C4-2B (cell line): Measurements from ENCODE around the gene KLF7.

ENCODE experiments used
- H3K27ac ChIP-seq: fragments of 450-650 bp; 2 replicates; pipeline ENCODE4 v1.5.1; 2017
- ZFX ChIP-seq: fragments of 450-650 bp; IDR thresholded peaks from 2 replicates; pipeline ENCODE4 v1.6.1; 2017
- TF ChIP-seq, protein P1 (sequence below): fragments of 450-650 bp; conservative IDR thresholded peaks from 2 replicates; pipeline ENCODE4 v1.5.1; 2017; ENCODE audit warnings: mild to moderate bottlenecking

Gene KLF7

DNA sequence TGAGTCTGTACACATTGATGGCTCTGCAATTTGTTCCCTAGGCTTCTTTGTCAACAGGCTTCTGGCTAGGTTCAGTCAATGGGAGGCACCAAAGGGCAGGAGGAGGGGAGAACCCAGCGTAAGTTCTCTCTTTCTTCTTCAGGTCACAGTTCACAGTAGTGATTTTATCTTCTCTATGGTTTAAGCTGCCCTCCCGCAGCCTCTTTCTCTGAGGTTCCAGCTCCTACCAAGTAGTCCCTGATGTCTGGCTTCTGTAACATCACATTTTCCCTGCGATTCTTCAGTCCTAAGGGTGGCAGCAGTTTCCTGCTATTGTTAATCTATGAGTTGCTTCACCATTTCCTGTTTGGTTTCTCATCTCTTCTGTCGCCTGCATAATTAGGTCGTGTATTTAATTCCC is 119.0 kb downstream of the KLF7 start:
- TF ChIP-seq, protein P1, sequence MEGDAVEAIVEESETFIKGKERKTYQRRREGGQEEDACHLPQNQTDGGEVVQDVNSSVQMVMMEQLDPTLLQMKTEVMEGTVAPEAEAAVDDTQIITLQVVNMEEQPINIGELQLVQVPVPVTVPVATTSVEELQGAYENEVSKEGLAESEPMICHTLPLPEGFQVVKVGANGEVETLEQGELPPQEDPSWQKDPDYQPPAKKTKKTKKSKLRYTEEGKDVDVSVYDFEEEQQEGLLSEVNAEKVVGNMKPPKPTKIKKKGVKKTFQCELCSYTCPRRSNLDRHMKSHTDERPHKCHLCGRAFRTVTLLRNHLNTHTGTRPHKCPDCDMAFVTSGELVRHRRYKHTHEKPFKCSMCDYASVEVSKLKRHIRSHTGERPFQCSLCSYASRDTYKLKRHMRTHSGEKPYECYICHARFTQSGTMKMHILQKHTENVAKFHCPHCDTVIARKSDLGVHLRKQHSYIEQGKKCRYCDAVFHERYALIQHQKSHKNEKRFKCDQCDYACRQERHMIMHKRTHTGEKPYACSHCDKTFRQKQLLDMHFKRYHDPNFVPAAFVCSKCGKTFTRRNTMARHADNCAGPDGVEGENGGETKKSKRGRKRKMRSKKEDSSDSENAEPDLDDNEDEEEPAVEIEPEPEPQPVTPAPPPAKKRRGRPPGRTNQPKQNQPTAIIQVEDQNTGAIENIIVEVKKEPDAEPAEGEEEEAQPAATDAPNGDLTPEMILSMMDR: no peak
- no peak for TF ChIP-seq ZFX
- no peak overlapping the region for H3K27ac ChIP-seq

DNA sequence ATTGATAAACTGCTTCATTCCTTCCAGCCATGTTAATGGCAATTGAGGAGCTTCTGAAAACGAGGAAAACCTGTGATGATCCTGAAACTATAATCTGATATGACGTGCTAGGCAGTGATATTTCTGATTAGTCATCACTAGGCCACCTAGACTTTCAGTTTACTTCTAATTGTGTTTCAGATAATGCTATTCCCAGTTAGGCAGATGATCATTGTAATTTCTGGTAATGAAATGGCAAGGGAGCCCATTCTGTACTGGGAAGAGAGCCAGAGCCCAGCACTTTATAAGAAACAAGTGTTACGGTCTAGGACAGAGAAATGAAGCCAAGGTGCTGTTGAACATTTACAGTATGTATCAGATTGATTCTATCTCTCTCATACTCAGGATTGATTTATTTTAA is 120.2 kb downstream of the KLF7 start:
- no peak overlapping the region for H3K27ac ChIP-seq
- TF ChIP-seq, protein P1: no peak
- no peak for TF ChIP-seq ZFX

DNA sequence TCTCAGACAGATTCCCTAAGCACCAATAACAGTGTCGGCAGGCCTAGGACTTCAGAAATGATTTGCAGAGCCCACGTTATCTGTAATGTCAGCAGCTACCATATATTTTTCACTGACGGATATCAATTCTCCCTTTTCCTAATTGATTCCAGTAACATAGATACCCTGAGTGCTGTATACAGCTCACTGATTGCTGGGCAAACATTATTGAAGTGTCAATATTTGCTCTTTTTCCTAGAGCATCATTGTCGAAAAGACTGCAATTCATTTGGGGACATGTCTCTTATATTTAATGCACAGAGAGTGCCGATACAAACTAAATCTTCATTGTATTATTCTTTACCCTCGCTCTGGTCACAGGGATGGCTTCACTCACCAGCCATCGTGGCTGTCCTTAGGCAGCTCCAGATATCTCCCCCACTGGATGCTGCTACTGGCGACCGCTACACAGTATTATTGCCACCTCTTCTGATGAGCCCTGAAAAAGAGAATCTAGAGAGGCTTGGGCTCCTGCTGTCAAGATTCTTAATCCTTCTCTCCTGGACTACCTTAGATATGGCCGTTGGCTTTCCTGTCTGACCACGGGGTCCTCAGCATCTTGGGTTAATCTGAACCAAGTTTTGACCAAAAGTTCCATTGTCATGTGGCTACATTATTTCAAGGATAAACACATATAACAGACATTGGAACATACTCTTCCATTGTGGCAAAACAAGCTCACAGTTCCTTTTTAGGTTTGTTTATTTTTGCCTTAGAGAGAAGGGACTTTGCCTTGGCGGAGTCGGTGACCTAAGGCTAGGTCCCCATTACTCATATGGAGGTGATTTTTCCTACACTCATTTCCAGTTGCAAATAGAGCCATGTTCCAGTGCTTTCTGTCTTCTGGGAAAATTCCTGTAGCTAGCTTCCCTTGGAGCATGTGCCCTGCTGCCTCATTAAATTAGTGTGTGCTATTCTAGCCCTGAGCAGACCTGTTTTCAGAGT is 121.1 kb downstream of the KLF7 start:
- TF ChIP-seq, protein P1: no peak
- no peak for TF ChIP-seq ZFX
- no peak overlapping the region for H3K27ac ChIP-seq

DNA sequence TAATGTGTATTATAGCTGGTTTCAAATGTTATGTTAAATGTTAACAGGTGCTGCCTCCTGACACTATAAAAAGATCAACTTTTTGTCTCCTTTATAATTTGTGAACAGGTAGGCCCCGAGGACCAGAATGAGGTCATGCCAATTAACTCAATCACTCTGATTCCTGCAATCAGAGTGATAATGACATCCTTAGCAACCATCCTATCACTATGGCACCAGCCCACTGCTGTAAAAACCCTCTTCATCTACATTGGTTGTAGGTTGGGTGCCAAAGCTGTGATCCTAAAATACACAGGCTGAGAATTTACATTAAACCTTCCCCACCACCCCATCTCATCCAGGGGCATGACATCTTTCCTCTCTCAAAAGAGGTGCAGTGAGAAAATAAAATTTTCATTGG is 122.9 kb downstream of the KLF7 start:
- TF ChIP-seq, protein P1: no peak
- no peak for TF ChIP-seq ZFX
- no peak overlapping the region for H3K27ac ChIP-seq

DNA sequence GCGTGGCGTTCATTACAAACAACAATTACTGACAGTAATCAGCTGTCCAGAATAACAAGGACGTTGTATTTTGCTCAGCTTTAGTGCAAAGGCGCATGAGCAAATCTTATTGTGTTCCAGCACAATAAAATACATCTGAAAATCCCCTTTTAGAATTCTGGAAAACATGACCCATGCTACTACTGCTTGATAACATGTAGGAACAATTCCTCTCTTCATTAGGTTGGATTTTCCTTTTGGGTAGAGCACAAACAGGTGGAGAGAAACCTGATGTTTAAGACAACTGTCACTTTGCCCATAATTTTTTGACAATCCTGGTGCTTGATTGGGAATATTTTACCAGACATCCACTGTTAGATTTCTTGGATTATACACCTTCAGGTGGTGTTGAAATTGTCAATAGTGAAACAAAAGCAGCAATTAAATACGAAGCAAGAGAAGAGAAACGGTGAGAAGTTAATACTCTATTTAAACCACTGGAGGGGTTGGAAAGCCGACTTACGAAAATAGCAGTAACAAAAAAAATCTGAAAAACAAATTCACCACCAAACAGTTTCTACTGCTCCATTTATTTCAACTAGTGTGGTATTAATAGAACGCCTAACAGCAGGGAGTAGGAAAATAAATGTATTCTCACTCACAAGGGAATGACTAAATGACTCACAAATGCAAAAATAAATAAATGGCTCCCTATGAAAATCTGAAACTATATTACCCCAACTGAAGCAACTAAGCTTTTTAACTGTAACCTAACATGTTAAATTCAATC is 123.8 kb downstream of the KLF7 start:
- no peak overlapping the region for H3K27ac ChIP-seq
- TF ChIP-seq ZFX: no peak
- TF ChIP-seq, protein P1: no peak

DNA sequence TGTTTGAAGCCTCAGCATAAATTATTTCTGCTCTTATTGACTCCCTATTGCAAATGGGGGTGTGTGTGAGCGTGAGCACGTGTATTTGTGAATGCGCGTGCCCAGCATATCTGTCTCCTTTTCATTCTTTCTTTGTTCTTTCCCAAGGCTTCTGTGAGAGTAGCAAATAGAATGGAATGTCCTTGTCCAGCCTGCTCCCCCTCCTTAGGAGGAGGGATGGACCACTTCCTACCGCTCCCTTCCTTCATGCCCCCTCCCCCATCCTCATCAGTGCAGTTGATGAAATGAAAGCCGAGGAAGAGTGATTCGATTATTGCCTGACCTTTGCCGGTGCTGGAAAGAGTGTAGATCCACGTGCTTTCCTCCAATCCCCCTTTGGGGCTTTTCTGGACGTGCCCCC is 124.5 kb downstream of the KLF7 start:
- no peak for TF ChIP-seq ZFX
- TF ChIP-seq, protein P1: no peak
- no peak overlapping the region for H3K27ac ChIP-seq

DNA sequence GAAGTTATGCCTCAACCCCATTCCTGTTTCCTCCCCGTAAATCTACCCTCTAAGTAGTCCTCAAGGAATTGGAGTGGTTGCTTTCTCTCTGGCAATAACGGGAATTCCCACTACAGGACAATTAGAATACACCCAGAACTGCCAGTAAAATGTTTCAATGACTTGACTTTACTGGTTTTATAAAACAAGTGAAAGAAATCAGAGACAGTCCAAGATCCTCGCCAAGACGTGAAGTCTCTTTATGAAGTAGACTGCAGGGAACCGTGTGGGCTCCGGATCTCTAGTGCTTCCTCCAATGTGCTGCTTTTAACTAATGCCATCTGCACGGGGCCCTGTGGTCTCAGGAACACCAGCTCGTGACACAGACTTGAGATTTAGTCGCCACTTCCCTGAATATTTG is 125.1 kb downstream of the KLF7 start:
- no peak overlapping the region for H3K27ac ChIP-seq
- no peak for TF ChIP-seq ZFX
